Measurements from ENCODE around the gene NSD2. TPM values are rescaled to one million over a fixed set of nuclear protein-coding genes. Genes with fewer than 3 reads are reported as not detected.

Gene NSD2
- total RNA-seq, 1 donor from 2014 or later = 43.4 TPM

DNA sequence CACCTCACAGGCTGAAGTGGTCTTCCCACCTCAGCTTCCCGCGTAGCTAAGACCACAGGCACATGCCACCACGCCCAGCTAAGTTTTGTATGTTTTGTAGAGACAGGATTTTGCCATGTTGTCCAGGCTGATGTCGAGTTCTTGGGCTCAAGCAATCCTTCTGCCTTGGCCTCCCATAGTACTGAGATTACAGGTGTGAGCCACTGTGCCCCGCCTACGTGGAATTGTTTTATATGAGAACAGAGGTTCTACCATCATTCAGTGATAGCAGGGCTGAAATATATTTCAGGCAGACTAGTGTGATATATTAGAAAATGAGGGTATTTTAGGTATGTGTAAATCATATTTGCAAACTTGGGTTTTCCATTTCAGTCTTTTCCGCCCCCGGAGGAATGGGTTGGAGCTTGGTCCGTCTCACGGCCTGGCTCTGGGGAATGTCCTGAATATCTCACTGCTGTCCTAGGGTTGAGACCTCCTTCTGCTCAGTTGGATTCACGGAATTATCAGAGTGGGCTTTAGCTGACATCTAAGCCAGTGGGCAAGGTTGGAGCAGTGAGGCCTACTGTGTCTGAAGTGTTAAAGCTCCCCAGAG lies 19.9 kb downstream of the NSD2 start:
- Histone ChIP-seq H3K4me3 (ENCODE audit: low read depth, low read length) (no peak overlapping the region), H3K27me3 (ENCODE audit: control insufficient read depth, insufficient read depth, low read length) (no peaks in the 10 kb centered on the region), H3K36me3 (ENCODE audit: control insufficient read depth, insufficient read depth, low read length) (no peaks in the 10 kb centered on the region)
- TF ChIP-seq, protein P1, sequence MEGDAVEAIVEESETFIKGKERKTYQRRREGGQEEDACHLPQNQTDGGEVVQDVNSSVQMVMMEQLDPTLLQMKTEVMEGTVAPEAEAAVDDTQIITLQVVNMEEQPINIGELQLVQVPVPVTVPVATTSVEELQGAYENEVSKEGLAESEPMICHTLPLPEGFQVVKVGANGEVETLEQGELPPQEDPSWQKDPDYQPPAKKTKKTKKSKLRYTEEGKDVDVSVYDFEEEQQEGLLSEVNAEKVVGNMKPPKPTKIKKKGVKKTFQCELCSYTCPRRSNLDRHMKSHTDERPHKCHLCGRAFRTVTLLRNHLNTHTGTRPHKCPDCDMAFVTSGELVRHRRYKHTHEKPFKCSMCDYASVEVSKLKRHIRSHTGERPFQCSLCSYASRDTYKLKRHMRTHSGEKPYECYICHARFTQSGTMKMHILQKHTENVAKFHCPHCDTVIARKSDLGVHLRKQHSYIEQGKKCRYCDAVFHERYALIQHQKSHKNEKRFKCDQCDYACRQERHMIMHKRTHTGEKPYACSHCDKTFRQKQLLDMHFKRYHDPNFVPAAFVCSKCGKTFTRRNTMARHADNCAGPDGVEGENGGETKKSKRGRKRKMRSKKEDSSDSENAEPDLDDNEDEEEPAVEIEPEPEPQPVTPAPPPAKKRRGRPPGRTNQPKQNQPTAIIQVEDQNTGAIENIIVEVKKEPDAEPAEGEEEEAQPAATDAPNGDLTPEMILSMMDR (IDR thresholded peaks at IDR 0.05; ENCODE audit: insufficient read depth, low read length, severe bottlenecking) = no peak
- DNase-seq (ENCODE audit: low read depth) (no peak), FAIRE-seq (no peak)

DNA sequence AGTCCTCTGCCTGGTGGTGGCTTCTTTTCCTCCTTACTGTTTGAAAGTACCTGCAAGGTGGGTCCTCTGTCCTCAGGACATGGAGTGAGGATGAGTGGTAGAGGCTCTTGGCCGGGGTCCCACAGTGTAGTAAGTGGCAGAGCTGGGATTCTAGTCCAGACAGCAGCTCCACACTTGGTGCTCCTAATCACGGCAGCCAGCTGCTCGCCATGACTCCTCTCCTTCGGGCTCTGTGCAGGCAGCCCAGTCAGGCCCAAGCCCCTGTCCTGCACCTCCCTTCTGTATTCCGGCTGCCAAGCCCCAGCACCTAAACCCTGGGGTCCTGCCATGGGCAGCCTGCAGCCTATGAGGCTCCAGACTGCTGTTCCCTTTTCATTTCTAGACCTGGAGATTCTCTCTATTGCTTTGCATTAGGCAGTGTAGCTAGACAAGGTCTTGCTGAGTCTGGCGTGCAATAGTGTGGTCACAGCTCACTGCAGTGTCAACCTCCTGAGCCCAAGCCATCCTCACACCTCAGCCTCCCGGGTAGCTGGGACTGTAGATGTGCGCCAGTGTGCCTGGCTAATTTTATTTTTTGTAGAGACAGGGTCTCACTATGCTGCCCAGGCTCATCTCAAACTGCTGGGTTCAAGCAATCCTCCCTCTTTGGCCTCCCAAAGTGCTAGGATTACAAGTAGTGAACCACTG lies 24.9 kb downstream of the NSD2 start:
- TF ChIP-seq, protein P1 (IDR thresholded peaks at IDR 0.05; ENCODE audit: insufficient read depth, low read length, severe bottlenecking) = no peak
- no peak for FAIRE-seq

DNA sequence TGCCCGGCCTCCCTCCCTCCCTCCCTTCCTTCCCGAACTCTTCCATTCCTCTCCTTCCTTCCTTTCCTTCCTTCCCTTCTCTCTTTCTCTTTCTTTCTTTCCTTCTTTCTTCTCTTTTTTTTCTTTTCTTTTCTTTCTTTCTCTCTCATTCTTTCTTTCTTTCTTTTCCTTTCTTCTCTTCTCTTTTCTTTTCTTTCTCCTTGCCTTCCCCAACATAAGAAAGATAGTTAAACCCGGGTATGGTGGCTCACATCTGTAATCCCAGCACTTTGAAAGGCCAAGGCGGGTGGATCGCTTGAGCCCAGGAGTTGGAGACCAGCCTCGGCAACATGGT lies 25.4 kb downstream of the NSD2 start:
- Histone ChIP-seq H3K4me3 (ENCODE audit: low read depth, low read length) (no peak overlapping the region), H3K36me3 (ENCODE audit: control insufficient read depth, insufficient read depth, low read length) (peaks cover 5% of the 10 kb centered on the region), H3K27me3 (ENCODE audit: control insufficient read depth, insufficient read depth, low read length) (no peaks in the 10 kb centered on the region)
- TF ChIP-seq, protein P1 (IDR thresholded peaks at IDR 0.05; ENCODE audit: insufficient read depth, low read length, severe bottlenecking) = no peak
- DNase-seq (ENCODE audit: low read depth) = no peak
- no peak for FAIRE-seq

More for the DNA sequence above, 24.9 kb downstream of the NSD2 start:
- no peak overlapping the region for H3K4me3 ChIP-seq (ENCODE audit: low read depth, low read length)
- H3K27me3 ChIP-seq (ENCODE audit: control insufficient read depth, insufficient read depth, low read length) = no peaks in the 10 kb centered on the region
- peaks cover under 1% of the 10 kb centered on the region for H3K36me3 ChIP-seq (ENCODE audit: control insufficient read depth, insufficient read depth, low read length)
- DNase-seq (ENCODE audit: low read depth) = no peak

DNA sequence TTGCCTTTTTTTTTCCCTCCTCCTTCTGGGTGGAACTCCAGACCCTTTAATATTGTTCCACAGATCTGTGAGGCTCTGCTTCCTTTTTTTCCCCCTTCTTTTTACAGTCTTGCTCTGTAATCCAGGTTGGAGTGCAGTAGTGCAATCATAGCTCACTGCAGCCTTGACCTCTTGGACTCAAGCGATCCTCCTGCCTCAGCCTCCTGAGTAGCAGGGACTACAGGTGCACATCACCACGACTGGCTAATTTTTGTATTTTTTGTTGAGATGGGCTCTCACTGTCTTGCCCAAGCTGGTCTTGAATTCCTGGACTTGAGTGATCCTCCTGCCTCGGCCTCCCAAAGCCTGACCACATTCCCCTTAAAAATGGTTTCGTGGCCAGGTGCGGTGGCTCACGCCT lies 26.8 kb downstream of the NSD2 start:
- no peak for DNase-seq (ENCODE audit: low read depth)
- Histone ChIP-seq H3K27me3 (ENCODE audit: control insufficient read depth, insufficient read depth, low read length) (no peaks in the 10 kb centered on the region), H3K4me3 (ENCODE audit: low read depth, low read length) (no peak overlapping the region), H3K36me3 (ENCODE audit: control insufficient read depth, insufficient read depth, low read length) (peaks cover 7% of the 10 kb centered on the region)
- TF ChIP-seq, protein P1 (IDR thresholded peaks at IDR 0.05; ENCODE audit: insufficient read depth, low read length, severe bottlenecking) = no peak
- FAIRE-seq = no peak

DNA sequence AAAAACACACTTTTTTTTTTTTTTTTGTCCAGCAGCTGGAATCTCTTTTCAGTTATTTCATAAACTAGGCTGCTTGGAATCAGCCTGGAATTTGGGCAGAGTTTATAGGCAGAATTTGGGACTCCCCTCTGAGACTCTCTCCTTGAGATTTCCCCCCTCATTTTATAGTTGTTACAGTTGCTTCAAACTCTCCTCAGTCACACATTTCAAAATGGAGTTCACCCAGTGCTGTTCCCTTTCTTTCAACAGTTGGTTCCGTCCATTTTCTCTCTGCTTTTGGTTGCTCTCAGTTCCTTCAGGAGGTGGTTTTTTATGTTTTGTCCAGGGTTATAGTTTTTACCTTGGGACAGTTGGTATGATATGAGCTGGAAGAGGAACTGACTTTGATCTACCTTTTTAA lies 27.5 kb downstream of the NSD2 start:
- peaks cover 7% of the 10 kb centered on the region for H3K36me3 ChIP-seq (ENCODE audit: control insufficient read depth, insufficient read depth, low read length)

More for the DNA sequence above, 27.5 kb downstream of the NSD2 start:
- DNase-seq (ENCODE audit: low read depth) (no peak), FAIRE-seq (no peak)
- H3K27me3 ChIP-seq (ENCODE audit: control insufficient read depth, insufficient read depth, low read length) = no peaks in the 10 kb centered on the region
- TF ChIP-seq, protein P1 (IDR thresholded peaks at IDR 0.05; ENCODE audit: insufficient read depth, low read length, severe bottlenecking) = no peak
- no peak overlapping the region for H3K4me3 ChIP-seq (ENCODE audit: low read depth, low read length)

Data from bronchial epithelial cell (primary cell).